Neuron (in vitro differentiated cells): ENCODE data around the gene SPATA1.
"Not testable (repeated sequence)": the region's sequence is repeated elsewhere in the genome, so short reads cannot be mapped to it uniquely, and the experiment has no call there.

Experiments
- H2AFZ ChIP-seq: one replicate; pipeline ENCODE4 v1.6.1; 2013; ENCODE audit warnings: low read depth, mild to moderate bottlenecking, inconsistent platforms, low read length, moderate library complexity
- H3K27me3 ChIP-seq: one replicate; pipeline ENCODE4 v1.6.1; 2013; ENCODE audit warnings: low read length; ENCODE audit not compliant: insufficient read depth
- H3K36me3 ChIP-seq: one replicate; pipeline ENCODE4 v1.6.1; 2013; ENCODE audit warnings: low read length; ENCODE audit not compliant: insufficient read depth
- H3K4me1 ChIP-seq: one replicate; pipeline ENCODE4 v1.6.1; 2013; ENCODE audit warnings: low read length; ENCODE audit not compliant: insufficient read depth
- H3K4me3 ChIP-seq: 2 replicates; pipeline ENCODE4 v1.5.1; 2013; ENCODE audit warnings: mild to moderate bottlenecking, low read length, moderate library complexity
- H3K9me3 ChIP-seq: one replicate; pipeline ENCODE4 v1.6.1; 2013; ENCODE audit warnings: low read length

Gene SPATA1

GRCh38 chr1:84583648-84584047 is 77.5 kb downstream of the SPATA1 start:
- peak overlapping the region; percentile 29 for H2AFZ ChIP-seq
- H3K4me1 ChIP-seq: peaks cover 7% of the 10 kb centered on the region
- peaks cover 2% of the 10 kb centered on the region for H3K9me3 ChIP-seq
- H3K36me3 ChIP-seq: no peaks in the 10 kb centered on the region
- H3K4me3 ChIP-seq: no peak overlapping the region
- no peaks in the 10 kb centered on the region for H3K27me3 ChIP-seq

- H3K9me3 ChIP-seq: peaks cover 2% of the 10 kb centered on the region
- no peak overlapping the region for H3K4me3 ChIP-seq
- no peaks in the 10 kb centered on the region for H3K27me3 ChIP-seq
- H3K36me3 ChIP-seq: no peaks in the 10 kb centered on the region
- H3K4me1 ChIP-seq: peaks cover 7% of the 10 kb centered on the region
- H2AFZ ChIP-seq: no peak overlapping the region
Observed at GRCh38 chr1:84584126-84584525, 77.9 kb downstream of the SPATA1 start.

GRCh38 chr1:84585803-84586202 is 79.6 kb downstream of the SPATA1 start:
- Histone ChIP-seq H3K27me3 (no peaks in the 10 kb centered on the region), H3K36me3 (no peaks in the 10 kb centered on the region), H2AFZ (no peak overlapping the region), H3K4me3 (no peak overlapping the region), H3K9me3 (peaks cover 2% of the 10 kb centered on the region), H3K4me1 (peaks cover 7% of the 10 kb centered on the region)

- Histone ChIP-seq H3K36me3 (no peaks in the 10 kb centered on the region), H3K27me3 (no peaks in the 10 kb centered on the region), H3K4me3 (no peak overlapping the region), H3K9me3 (peaks cover 2% of the 10 kb centered on the region), H3K4me1 (peaks cover 7% of the 10 kb centered on the region), H2AFZ (no peak overlapping the region)
Observed at GRCh38 chr1:84587099-84587498, 80.9 kb downstream of the SPATA1 start.

- not testable (repeated sequence) for H3K4me3 ChIP-seq, H3K36me3 ChIP-seq, H3K27me3 ChIP-seq, H2AFZ ChIP-seq, H3K9me3 ChIP-seq, H3K4me1 ChIP-seq
Observed at GRCh38 chr1:84594959-84595358, 88.8 kb downstream of the SPATA1 start.

- Histone ChIP-seq H3K4me1 (no peaks in the 10 kb centered on the region), H2AFZ (no peak overlapping the region), H3K4me3 (no peak overlapping the region), H3K9me3 (no peaks in the 10 kb centered on the region), H3K27me3 (no peaks in the 10 kb centered on the region), H3K36me3 (no peaks in the 10 kb centered on the region)
Observed at GRCh38 chr1:84597011-84597410, 90.8 kb downstream of the SPATA1 start.

- H2AFZ ChIP-seq: peak overlapping the region; percentile 36
- H3K27me3 ChIP-seq: no peaks in the 10 kb centered on the region
- no peak overlapping the region for H3K4me3 ChIP-seq
- no peaks in the 10 kb centered on the region for H3K36me3 ChIP-seq
- peaks cover 2% of the 10 kb centered on the region for H3K9me3 ChIP-seq
- no peaks in the 10 kb centered on the region for H3K4me1 ChIP-seq
Observed at GRCh38 chr1:84598418-84598817, 92.2 kb downstream of the SPATA1 start.

- no peak overlapping the region for H3K4me3 ChIP-seq
- no peaks in the 10 kb centered on the region for H3K4me1 ChIP-seq
- H2AFZ ChIP-seq: peak overlapping the region; percentile 36
- H3K27me3 ChIP-seq: no peaks in the 10 kb centered on the region
- H3K36me3 ChIP-seq: no peaks in the 10 kb centered on the region
- H3K9me3 ChIP-seq: peaks cover 5% of the 10 kb centered on the region
Observed at GRCh38 chr1:84598846-84599741, 92.9 kb downstream of the SPATA1 start.

- H3K9me3 ChIP-seq: peaks cover 13% of the 10 kb centered on the region
- H3K36me3 ChIP-seq: no peaks in the 10 kb centered on the region
- no peaks in the 10 kb centered on the region for H3K4me1 ChIP-seq
- H2AFZ ChIP-seq: no peak overlapping the region
- H3K27me3 ChIP-seq: no peaks in the 10 kb centered on the region
- H3K4me3 ChIP-seq: no peak overlapping the region
Observed at GRCh38 chr1:84600796-84601195, 94.6 kb downstream of the SPATA1 start.

GRCh38 chr1:84603223-84603622 is 97.0 kb downstream of the SPATA1 start:
- H3K4me3 ChIP-seq: no peak overlapping the region

GRCh38 chr1:84603941-84604830 is 98.0 kb downstream of the SPATA1 start:
- no peak overlapping the region for H3K4me3 ChIP-seq

More at GRCh38 chr1:84603223-84603622, 97.0 kb downstream of the SPATA1 start:
- H3K27me3 ChIP-seq: no peaks in the 10 kb centered on the region
- no peak overlapping the region for H2AFZ ChIP-seq
- no peaks in the 10 kb centered on the region for H3K36me3 ChIP-seq
- H3K4me1 ChIP-seq: no peaks in the 10 kb centered on the region
- H3K9me3 ChIP-seq: peaks cover 16% of the 10 kb centered on the region

GRCh38 chr1:84605157-84605556 is 99.0 kb downstream of the SPATA1 start:
- H3K4me3 ChIP-seq: no peak overlapping the region
- no peaks in the 10 kb centered on the region for H3K36me3 ChIP-seq
- no peaks in the 10 kb centered on the region for H3K27me3 ChIP-seq
- H2AFZ ChIP-seq: no peak overlapping the region
- H3K9me3 ChIP-seq: peaks cover 16% of the 10 kb centered on the region
- H3K4me1 ChIP-seq: no peaks in the 10 kb centered on the region

More at GRCh38 chr1:84603941-84604830, 98.0 kb downstream of the SPATA1 start:
- H2AFZ ChIP-seq: no peak overlapping the region
- no peaks in the 10 kb centered on the region for H3K36me3 ChIP-seq
- no peaks in the 10 kb centered on the region for H3K4me1 ChIP-seq
- no peaks in the 10 kb centered on the region for H3K27me3 ChIP-seq
- H3K9me3 ChIP-seq: peaks cover 16% of the 10 kb centered on the region

GRCh38 chr1:84606977-84607376 is 100.8 kb downstream of the SPATA1 start:
- peaks cover 18% of the 10 kb centered on the region for H3K9me3 ChIP-seq
- H2AFZ ChIP-seq: no peak overlapping the region
- no peaks in the 10 kb centered on the region for H3K4me1 ChIP-seq
- no peaks in the 10 kb centered on the region for H3K36me3 ChIP-seq
- no peak overlapping the region for H3K4me3 ChIP-seq
- no peaks in the 10 kb centered on the region for H3K27me3 ChIP-seq
